ENCODE measurements around the gene SPEF2. TPM values are rescaled to one million over a fixed set of nuclear protein-coding genes. Genes with fewer than 3 reads are reported as not detected.

SPEF2 gene
- total and polyA plus RNA-seq, 10 of the 15 experiments (the other 5 are each of a cell fraction or from before 2014, with no cell fraction given), result 0.03 to 2.0 (median 0.07) TPM; not detected in 3

DNA sequence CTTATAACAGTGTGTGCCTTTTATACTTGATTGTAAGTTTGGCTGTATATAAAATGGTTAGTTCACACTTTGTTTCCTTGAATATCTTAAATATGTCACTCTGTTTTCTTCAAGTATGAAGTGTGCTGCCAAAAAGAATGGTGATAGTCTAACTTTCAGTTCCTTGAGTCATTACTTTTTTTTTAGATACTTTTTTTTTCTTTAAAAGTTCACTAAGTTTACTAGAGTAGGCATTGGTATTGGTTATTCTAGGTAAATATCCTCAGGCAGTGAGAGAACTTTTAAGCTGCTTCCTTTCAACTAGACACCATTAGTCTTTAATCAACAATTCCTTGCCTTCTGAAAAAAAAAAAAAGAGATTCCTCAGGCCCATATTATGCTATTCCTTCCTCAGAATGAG, 41.9 kb downstream of the SPEF2 start (continued):
- TF ChIP-seq, protein P1, sequence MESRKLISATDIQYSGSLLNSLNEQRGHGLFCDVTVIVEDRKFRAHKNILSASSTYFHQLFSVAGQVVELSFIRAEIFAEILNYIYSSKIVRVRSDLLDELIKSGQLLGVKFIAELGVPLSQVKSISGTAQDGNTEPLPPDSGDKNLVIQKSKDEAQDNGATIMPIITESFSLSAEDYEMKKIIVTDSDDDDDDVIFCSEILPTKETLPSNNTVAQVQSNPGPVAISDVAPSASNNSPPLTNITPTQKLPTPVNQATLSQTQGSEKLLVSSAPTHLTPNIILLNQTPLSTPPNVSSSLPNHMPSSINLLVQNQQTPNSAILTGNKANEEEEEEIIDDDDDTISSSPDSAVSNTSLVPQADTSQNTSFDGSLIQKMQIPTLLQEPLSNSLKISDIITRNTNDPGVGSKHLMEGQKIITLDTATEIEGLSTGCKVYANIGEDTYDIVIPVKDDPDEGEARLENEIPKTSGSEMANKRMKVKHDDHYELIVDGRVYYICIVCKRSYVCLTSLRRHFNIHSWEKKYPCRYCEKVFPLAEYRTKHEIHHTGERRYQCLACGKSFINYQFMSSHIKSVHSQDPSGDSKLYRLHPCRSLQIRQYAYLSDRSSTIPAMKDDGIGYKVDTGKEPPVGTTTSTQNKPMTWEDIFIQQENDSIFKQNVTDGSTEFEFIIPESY (IDR thresholded peaks at IDR 0.05), result no peak
- TF ChIP-seq, protein P2, sequence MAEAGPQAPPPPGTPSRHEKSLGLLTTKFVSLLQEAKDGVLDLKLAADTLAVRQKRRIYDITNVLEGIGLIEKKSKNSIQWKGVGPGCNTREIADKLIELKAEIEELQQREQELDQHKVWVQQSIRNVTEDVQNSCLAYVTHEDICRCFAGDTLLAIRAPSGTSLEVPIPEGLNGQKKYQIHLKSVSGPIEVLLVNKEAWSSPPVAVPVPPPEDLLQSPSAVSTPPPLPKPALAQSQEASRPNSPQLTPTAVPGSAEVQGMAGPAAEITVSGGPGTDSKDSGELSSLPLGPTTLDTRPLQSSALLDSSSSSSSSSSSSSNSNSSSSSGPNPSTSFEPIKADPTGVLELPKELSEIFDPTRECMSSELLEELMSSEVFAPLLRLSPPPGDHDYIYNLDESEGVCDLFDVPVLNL (IDR thresholded peaks at IDR 0.05; ENCODE audit: low read depth, low read length), result no peak
- TF ChIP-seq RAD21 (IDR thresholded peaks at IDR 0.05; ENCODE audit: insufficient read depth, low read depth, low read length) (no peak), SUZ12 (IDR thresholded peaks at IDR 0.05; ENCODE audit: unreplicated experiment) (no peak), CREB1 (IDR thresholded peaks at IDR 0.05; ENCODE audit: low read depth) (no peak), TCF3 (IDR thresholded peaks at IDR 0.05; ENCODE audit: borderline replicate concordance, insufficient read depth, low read depth, low read length) (no peak), JUNB (IDR thresholded peaks at IDR 0.05) (no peak), RFX5 (IDR thresholded peaks at IDR 0.05; ENCODE audit: low read depth, low read length) (no peak), NFYB (IDR thresholded peaks at IDR 0.05; ENCODE audit: insufficient read depth, low read depth, low read length) (no peak)
- TF ChIP-seq, protein P3, sequence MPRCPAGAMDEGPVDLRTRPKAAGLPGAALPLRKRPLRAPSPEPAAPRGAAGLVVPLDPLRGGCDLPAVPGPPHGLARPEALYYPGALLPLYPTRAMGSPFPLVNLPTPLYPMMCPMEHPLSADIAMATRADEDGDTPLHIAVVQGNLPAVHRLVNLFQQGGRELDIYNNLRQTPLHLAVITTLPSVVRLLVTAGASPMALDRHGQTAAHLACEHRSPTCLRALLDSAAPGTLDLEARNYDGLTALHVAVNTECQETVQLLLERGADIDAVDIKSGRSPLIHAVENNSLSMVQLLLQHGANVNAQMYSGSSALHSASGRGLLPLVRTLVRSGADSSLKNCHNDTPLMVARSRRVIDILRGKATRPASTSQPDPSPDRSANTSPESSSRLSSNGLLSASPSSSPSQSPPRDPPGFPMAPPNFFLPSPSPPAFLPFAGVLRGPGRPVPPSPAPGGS (IDR thresholded peaks at IDR 0.05; ENCODE audit: borderline replicate concordance, insufficient read depth, low read depth, low read length, poor library complexity, severe bottlenecking), result no peak
- TF ChIP-seq, protein P4, sequence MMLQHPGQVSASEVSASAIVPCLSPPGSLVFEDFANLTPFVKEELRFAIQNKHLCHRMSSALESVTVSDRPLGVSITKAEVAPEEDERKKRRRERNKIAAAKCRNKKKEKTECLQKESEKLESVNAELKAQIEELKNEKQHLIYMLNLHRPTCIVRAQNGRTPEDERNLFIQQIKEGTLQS (IDR thresholded peaks at IDR 0.05; ENCODE audit: borderline replicate concordance, extremely low read depth, low read depth, low read length), result no peak
- TF ChIP-seq, protein P5, sequence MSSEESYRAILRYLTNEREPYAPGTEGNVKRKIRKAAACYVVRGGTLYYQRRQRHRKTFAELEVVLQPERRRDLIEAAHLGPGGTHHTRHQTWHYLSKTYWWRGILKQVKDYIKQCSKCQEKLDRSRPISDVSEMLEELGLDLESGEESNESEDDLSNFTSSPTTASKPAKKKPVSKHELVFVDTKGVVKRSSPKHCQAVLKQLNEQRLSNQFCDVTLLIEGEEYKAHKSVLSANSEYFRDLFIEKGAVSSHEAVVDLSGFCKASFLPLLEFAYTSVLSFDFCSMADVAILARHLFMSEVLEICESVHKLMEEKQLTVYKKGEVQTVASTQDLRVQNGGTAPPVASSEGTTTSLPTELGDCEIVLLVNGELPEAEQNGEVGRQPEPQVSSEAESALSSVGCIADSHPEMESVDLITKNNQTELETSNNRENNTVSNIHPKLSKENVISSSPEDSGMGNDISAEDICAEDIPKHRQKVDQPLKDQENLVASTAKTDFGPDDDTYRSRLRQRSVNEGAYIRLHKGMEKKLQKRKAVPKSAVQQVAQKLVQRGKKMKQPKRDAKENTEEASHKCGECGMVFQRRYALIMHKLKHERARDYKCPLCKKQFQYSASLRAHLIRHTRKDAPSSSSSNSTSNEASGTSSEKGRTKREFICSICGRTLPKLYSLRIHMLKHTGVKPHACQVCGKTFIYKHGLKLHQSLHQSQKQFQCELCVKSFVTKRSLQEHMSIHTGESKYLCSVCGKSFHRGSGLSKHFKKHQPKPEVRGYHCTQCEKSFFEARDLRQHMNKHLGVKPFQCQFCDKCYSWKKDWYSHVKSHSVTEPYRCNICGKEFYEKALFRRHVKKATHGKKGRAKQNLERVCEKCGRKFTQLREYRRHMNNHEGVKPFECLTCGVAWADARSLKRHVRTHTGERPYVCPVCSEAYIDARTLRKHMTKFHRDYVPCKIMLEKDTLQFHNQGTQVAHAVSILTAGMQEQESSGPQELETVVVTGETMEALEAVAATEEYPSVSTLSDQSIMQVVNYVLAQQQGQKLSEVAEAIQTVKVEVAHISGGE (CRISPR knock-in tag; IDR thresholded peaks at IDR 0.05), result no peak
